Activated naive CD8-positive, alpha-beta T cell (primary cell): ENCODE data around the gene AGER.
"Not testable (repeated sequence)": the region's sequence is repeated elsewhere in the genome, so short reads cannot be mapped to it uniquely, and the experiment has no call there.

Experiments used
- H3K27ac Mint-ChIP-seq: one replicate; pipeline ENCODE4 v1.8.0; 2021; ENCODE audit warnings: mixed read lengths
- H3K27me3 Mint-ChIP-seq: one replicate; pipeline ENCODE4 v1.8.0; 2021; ENCODE audit warnings: mixed read lengths
- H3K36me3 Mint-ChIP-seq: one replicate; pipeline ENCODE4 v1.8.0; 2021; ENCODE audit warnings: mixed read lengths
- H3K4me1 Mint-ChIP-seq: one replicate; pipeline ENCODE4 v1.8.0; 2021; ENCODE audit warnings: low read depth, mixed read lengths
- H3K4me3 Mint-ChIP-seq: one replicate; pipeline ENCODE4 v1.8.0; 2021; ENCODE audit warnings: mild to moderate bottlenecking, mixed read lengths
- H3K9me3 Mint-ChIP-seq: one replicate; pipeline ENCODE4 v1.8.0; 2021; ENCODE audit warnings: low read depth, mixed read lengths

The AGER gene

DNA sequence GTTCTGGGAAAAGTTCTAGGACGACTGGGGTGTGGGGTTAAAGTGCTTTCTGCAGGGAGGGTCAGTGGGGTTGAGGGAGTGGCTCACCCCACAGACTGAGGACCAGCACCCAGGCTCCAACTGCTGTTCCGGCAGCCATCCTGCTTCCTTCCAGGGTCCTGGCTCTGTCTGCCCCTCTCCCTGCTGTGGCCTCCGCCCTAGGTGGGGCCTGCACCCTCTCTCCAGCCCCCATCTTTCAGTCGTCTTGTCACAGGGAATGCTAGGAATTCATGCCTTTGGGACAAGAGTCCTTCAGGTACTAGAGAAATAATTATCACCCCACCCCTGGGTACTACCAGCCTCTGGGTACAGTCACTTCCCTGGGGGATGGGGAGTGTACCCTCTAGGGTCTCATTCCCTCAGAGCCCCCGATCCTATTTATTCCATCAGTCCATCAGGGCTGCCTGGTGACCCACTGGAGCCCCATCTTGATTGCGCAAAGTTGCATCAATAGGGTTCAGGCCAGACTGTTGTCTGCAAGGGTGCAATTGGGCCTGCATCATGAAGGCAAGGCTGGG is at the start of gene AGER:
AGER (minus strand) TSS at position 170 of the 557 bp plus-strand sequence; CDS start at position 139, 31 bp downstream.
- Mint-ChIP-seq H3K9me3 (no peaks in the 10 kb centered on the region), H3K27ac (peak within 1 kb of the TSS; percentile 61), H3K27me3 (no peaks in the 10 kb centered on the region), H3K4me3 (no peak within 1 kb of the TSS), H3K4me1 (peaks cover 64% of the 10 kb centered on the region), H3K36me3 (peaks cover 15% of the 10 kb centered on the region)

DNA sequence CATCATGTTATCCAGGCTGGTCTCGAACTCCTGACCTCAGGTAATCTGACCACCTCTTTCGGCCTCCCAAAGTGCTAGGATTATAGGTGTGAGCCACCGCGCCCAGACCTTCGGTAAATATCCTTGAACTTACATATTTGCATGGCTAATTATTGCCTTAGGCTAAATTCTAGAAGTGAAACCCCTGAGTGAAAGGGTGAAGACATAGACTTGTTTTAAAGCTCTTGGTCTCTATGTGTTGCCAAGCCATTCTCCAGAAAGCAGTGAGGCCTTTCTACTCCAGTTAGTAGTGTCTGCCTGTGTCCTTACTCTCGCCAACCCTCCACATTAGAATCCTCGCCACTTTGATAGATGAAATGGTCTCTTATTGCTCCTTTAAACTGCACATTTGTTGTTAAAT is 42.4 kb upstream of the AGER start:
- Mint-ChIP-seq H3K9me3 (no peaks in the 10 kb centered on the region), H3K27ac (no peak overlapping the region), H3K27me3 (no peaks in the 10 kb centered on the region), H3K4me1 (peaks cover 15% of the 10 kb centered on the region), H3K4me3 (no peak overlapping the region), H3K36me3 (no peaks in the 10 kb centered on the region)

DNA sequence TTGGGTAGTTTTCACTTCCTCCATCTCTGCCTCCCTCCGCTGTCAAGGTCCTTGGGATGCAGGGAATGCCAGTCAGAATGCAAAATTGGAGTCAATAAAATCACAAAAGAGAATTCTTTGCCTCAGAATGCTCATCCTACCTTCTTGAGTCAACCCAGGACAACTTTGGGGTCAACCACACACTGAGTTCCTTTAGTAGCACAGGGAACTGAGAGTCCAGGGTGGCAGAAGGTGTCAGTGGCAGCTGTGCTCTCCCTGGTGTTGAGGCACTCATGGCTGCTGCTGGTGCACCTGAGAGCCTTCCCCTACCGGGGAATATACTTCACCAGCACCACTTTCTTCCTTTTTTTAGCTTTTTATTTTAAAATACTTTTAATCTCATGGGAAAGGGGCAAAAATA is 40.6 kb upstream of the AGER start:
- Mint-ChIP-seq H3K9me3 (no peaks in the 10 kb centered on the region), H3K27me3 (no peaks in the 10 kb centered on the region), H3K27ac (no peak overlapping the region), H3K36me3 (no peaks in the 10 kb centered on the region), H3K4me3 (no peak overlapping the region), H3K4me1 (peaks cover 15% of the 10 kb centered on the region)

DNA sequence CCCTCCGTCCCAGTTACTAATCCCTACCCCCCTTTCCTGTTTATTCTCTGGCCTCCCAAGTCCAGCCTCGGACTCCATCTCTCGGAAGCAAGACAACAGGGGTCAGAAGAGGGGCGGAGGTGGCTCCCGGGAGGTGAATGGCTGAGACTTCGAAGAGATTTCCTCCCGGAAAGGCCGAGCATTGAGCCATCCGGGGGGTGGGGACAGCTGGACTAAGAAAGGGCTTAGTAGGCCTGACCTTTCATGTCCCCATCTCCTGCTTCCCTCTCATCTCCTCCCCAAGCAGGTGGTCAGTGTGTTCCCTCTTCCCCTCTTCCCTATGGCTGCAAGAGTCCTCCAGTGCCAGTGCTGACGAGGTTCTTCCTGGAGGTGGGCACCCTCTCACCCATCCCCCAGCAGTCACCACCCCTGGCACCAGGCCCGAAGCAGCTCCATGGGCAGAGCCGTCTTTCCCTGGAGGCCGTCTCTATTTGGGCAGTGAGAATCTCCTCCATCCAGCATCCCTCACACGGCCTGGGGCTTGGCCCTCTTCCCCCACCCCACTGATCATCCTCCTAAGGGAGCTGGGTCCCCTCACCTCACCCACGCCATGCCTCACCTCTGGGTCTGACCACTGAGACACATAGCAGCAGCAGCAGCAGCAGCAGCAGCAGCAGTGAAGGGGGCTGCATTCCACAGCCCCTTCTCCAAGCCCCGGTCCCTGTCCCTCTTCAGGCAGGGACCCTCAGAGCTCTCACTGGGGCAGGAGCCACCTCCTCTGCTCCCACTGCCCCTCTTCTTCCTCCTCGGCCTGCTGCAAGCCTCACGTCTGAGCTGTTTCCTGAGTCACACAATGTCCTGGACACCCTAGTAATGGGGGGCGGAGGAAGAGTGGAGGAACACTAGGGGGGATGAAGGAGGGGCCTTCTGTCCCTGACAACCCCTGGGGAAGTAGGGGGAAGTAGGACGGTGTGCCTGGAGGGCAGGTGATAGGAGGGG is 39.5 kb upstream of the AGER start, which contains the start of gene NOTCH4:
NOTCH4 (minus strand) TSS at position 810 of the 978 bp plus-strand sequence; CDS start at position 671, 139 bp downstream.
- no peaks in the 10 kb centered on the region for H3K27me3 Mint-ChIP-seq
- H3K9me3 Mint-ChIP-seq = no peaks in the 10 kb centered on the region
- H3K27ac Mint-ChIP-seq = no peak within 1 kb of the TSS
- H3K4me1 Mint-ChIP-seq = peaks cover 13% of the 10 kb centered on the region
- H3K4me3 Mint-ChIP-seq = no peak within 1 kb of the TSS
- no peaks in the 10 kb centered on the region for H3K36me3 Mint-ChIP-seq

DNA sequence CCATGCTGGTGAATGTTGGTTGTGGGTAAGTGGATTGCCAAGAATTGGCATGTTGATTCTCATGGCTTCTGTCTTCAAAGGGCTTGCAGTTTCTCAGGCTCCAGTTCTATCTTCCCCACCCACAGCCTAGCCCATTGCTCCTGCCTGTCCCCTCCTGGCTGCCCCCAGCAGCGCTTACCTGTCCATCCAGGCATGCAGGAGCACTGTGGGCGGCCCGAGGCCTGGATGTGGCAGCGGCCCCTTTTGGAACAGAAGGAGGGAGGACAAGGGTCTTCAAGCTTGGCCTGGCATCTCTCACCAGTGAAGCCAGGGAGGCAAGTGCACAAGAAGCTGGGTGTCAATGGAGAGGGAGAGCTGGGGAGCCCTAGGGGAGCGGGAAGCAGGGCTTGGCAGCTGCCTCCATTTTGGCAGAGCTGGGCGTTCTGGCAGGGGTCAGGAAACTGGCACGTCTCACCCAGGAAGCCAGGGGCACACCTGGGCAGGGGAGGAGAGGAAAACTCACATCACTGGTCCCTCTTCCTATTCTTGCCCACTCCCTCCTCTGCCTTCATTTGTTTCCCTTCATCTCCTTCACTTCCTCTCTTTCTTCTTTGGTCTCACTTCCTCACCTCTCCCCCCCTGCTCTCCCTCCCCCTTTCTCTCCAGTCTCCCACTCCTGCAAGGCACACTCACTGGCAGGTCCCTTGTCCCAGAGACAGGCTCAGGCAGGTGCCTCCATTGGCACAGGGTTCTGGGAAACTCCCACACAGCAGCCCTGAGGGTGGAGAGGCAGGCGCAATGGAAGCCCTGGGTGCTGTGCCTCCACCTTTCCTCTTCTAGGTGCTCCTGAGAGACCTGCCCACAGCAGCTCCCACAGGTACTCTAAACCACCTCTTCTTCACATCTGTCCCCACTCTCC is 38.5 kb upstream of the AGER start:
- H3K4me1 Mint-ChIP-seq = peaks cover 13% of the 10 kb centered on the region
- H3K27me3 Mint-ChIP-seq = peaks cover 1% of the 10 kb centered on the region
- no peaks in the 10 kb centered on the region for H3K9me3 Mint-ChIP-seq
- no peak overlapping the region for H3K4me3 Mint-ChIP-seq
- H3K27ac Mint-ChIP-seq = no peak overlapping the region
- H3K36me3 Mint-ChIP-seq = peaks cover under 1% of the 10 kb centered on the region

DNA sequence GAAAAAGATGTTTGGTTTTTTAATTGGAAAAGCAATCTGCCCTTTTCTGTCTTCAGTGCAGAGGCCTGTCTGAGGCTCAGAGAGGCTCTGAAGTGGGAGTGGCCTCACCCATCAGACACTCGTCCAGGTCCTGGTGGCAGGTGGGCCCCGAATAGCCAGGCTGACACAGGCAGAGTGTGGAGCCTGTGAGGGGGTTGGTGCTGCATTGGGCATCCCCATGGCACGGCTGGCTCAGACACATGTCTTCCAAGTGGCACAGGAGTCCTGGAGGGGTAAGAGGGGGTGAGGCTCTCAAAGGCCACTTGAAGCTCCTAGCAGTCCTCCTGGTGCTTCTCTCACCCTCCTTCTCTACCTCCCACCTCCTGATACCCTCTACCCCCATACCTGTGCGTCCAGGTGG is 36.0 kb upstream of the AGER start:
- Mint-ChIP-seq H3K4me3 (no peak overlapping the region), H3K27me3 (peaks cover 2% of the 10 kb centered on the region), H3K36me3 (peaks cover 2% of the 10 kb centered on the region), H3K4me1 (peaks cover 13% of the 10 kb centered on the region), H3K9me3 (no peaks in the 10 kb centered on the region), H3K27ac (no peak overlapping the region)

DNA sequence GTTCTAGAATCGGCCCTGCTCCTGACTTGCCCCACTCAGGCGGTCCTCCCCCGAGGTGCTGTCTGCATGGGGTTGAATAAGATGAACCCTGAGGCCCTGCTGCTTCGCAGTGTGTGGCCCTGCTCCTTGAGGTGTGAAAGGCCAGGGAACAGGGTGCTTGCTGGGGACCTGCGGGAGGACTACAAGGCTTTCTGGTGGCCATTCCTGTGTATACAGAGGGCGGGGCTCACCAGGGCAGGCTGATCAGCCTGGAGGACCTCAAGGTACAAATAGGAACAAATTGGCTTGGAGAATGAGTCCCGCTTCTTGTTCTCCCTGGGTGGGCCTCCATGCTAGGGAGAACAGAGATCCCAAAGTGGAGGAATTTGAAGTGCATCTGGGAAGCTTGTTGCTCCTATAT is 34.1 kb upstream of the AGER start:
- no peaks in the 10 kb centered on the region for H3K9me3 Mint-ChIP-seq
- peaks cover 10% of the 10 kb centered on the region for H3K4me1 Mint-ChIP-seq
- no peak overlapping the region for H3K4me3 Mint-ChIP-seq
- H3K27me3 Mint-ChIP-seq = peaks cover 2% of the 10 kb centered on the region
- peaks cover 2% of the 10 kb centered on the region for H3K36me3 Mint-ChIP-seq
- no peak overlapping the region for H3K27ac Mint-ChIP-seq

DNA sequence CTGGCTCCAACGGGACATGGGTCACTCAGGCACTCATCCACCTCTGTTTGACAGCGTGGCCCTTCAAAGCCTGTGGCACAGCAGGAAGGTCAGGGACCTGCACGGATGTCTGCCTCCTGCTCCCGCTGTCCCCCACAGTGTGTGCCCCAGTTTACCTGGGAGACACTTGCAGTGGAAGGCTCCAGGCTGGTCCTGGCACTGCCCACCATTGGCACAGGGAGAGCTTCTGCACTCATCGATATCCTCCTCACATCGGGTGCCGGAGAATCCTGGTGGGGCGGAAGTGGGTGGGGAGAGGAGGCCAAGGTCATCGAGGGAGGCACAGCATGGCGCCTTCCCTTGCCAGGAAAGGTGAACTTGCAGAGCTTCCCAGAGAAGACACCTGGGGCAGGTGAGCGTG is 32.9 kb upstream of the AGER start:
- Mint-ChIP-seq H3K27me3 (peaks cover 2% of the 10 kb centered on the region), H3K4me3 (no peak overlapping the region), H3K27ac (no peak overlapping the region), H3K36me3 (peaks cover 2% of the 10 kb centered on the region), H3K9me3 (no peaks in the 10 kb centered on the region), H3K4me1 (no peaks in the 10 kb centered on the region)

DNA sequence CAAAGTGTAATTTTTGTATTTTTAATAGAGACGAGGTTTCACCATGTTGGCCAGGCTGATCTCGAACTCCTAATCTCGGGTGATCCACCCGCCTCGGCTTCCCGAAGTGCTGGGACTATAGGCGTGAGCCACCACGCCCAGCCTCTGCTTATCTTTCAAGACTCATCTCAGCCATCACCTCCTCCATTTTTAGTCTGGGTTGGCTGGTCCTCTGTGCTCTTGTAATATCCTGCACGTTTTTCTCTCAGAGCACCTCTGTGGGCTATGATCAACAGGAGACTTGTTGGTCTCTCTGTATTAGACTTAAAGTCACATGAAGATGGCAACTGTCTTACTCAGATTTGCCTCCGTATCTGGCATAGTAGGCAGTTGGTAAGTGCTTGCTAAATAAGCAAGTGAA is 32.2 kb upstream of the AGER start:
- no peak overlapping the region for H3K27ac Mint-ChIP-seq
- H3K27me3 Mint-ChIP-seq = peaks cover 2% of the 10 kb centered on the region
- H3K4me3 Mint-ChIP-seq = no peak overlapping the region
- H3K4me1 Mint-ChIP-seq = no peaks in the 10 kb centered on the region
- H3K9me3 Mint-ChIP-seq = no peaks in the 10 kb centered on the region
- H3K36me3 Mint-ChIP-seq = peaks cover 2% of the 10 kb centered on the region

DNA sequence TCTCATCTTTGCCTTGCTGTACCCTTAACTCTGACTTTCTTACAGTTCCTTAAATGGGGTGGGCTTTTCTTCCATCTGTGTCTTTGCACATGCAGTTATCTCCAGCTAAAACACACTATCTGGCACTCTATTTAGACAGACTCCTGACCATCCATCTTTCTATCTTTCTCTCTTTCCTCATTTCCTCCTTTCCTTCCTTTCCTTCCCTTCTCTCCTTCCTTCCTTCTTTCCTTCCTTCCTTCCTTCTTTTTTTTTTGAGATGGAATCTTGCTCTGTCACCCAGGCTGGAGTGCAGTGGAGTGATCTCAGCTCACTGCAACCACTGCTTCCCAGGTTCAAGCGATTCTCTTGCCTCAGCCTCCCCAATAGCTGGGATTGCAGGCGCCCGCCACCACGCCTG is 31.6 kb upstream of the AGER start:
- H3K27me3 Mint-ChIP-seq = peaks cover 2% of the 10 kb centered on the region
- H3K36me3 Mint-ChIP-seq = peaks cover 2% of the 10 kb centered on the region
- no peaks in the 10 kb centered on the region for H3K4me1 Mint-ChIP-seq
- H3K27ac Mint-ChIP-seq = no peak overlapping the region
- no peak overlapping the region for H3K4me3 Mint-ChIP-seq
- H3K9me3 Mint-ChIP-seq = no peaks in the 10 kb centered on the region

DNA sequence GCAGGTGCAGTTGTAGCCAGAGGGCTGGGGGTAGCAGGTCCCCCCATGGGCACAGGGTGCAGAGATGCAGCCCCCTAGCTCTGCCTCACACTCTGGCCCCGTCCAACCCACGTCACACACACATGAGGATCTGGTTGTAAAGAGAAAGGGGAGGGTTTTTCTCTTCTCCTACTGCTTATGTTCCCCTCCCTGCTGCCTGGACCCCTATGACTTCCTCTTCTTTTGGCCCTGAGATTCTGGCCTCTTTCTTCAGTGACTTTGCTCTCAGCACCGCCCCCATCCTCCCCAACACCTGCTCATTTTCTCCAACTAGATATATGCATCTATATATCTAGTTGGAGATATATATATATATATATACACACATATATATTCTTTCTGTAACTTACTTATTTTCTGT is 30.1 kb upstream of the AGER start:
- Mint-ChIP-seq H3K9me3 (no peaks in the 10 kb centered on the region), H3K36me3 (peaks cover 2% of the 10 kb centered on the region), H3K4me3 (no peak overlapping the region), H3K4me1 (no peaks in the 10 kb centered on the region), H3K27ac (no peak overlapping the region), H3K27me3 (peaks cover 2% of the 10 kb centered on the region)

DNA sequence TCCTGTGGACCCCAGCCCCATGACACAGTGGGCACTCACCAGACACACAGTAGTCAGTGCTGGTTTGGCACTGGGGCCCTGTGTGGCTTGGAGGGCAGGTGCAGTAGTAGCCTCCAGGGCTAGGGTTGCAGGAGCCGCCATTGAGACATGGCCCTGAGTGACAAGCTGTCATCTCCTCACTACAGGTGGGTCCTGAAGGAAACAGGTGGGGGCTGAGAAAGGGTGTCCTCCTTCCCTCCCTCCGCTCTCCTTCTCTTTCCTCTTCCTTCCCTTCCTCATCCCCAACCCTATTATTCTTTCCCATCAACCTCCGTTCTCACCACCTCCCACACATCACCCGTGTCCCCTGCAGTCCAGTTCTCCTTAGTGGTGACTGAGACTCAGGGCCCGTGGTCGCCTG is 29.6 kb upstream of the AGER start:
- no peak overlapping the region for H3K27ac Mint-ChIP-seq
- H3K27me3 Mint-ChIP-seq = peaks cover 2% of the 10 kb centered on the region
- no peaks in the 10 kb centered on the region for H3K4me1 Mint-ChIP-seq
- peaks cover 2% of the 10 kb centered on the region for H3K36me3 Mint-ChIP-seq
- H3K4me3 Mint-ChIP-seq = no peak overlapping the region
- no peaks in the 10 kb centered on the region for H3K9me3 Mint-ChIP-seq

DNA sequence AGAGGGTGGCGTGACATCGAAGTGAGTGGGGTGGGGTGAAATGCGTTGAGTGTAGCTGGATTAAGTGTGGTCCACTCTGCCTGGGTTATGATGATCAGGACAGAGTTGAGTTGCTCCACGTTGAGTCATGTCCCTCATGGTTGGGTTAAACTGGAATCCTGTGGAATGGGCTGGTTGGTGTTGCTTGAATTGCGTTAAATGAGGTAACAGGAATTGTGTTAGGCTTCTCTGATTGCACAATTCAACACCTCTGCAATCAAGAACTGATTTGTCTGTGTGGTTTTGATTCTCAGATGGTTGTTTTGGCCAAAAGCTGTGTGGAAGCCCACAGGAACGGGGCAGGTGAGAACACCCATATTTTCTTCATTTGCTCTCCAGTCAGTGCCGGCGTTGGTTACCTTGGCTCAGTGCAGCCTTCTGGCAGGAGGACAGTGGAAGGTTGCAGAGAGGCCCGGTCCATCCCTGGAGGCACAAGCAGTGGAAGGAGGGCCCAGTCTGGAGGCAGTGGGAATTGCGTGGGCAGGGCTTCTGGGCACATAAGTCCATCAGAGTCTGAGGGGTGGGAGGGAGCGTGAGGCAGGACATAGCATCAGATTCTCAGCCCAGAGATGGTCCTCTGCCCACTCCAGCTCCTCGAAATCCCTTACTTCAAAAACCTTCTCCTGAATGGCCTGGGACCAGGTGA is 28.2 kb upstream of the AGER start:
- Mint-ChIP-seq H3K27me3 (no peaks in the 10 kb centered on the region), H3K9me3 (no peaks in the 10 kb centered on the region), H3K4me1 (no peaks in the 10 kb centered on the region), H3K36me3 (no peaks in the 10 kb centered on the region), H3K4me3 (no peak overlapping the region), H3K27ac (no peak overlapping the region)

DNA sequence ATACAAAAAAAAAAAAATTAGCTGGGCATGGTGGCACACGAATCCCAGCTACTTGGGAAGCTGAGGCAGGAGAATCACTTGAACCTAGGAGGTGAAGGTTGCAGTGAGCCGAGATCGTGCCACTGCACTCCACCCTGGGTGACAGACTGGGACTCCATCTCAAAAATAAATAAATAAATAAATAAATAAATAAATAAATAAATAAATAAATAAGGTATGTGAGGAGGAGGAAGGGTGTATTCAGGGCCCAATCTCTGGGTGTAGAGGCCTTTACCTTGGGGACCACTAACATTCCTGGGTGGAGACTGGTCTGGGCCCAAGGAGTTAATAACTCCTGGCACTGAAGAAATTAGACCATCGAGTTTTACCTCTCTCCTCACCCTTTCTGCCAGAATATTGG is 27.4 kb upstream of the AGER start:
- H3K27me3 Mint-ChIP-seq, H3K4me1 Mint-ChIP-seq, H3K27ac Mint-ChIP-seq, H3K4me3 Mint-ChIP-seq, H3K9me3 Mint-ChIP-seq, H3K36me3 Mint-ChIP-seq: not testable (repeated sequence)
